OCI-LY3 (cell line): ENCODE measurements around the gene PLRG1.

Experiments
- H2AFZ ChIP-seq: fragments of 200-600, 300-600 bp; shearing (Covaris generic); 2 replicates; pipeline ENCODE4 v1.6.0; 2014; ENCODE audit warnings: antibody characterized with exemption, low read depth, low read length
- H3K27ac ChIP-seq: fragments of 200-600, 300-600 bp; sonication (generic); 2 replicates; pipeline ENCODE4 v1.5.1; 2014; ENCODE audit warnings: mild to moderate bottlenecking, low read length, moderate library complexity, mixed read lengths
- H3K27me3 ChIP-seq: fragments of 200-600, 300-600 bp; sonication (generic); 2 replicates; pipeline ENCODE4 v1.6.1; 2014; ENCODE audit warnings: low read depth, low read length, mixed read lengths
- H3K36me3 ChIP-seq: fragments of 200-600, 300-600 bp; sonication (generic); replicated peaks from 2 replicates; pipeline ENCODE3; 2014; ENCODE audit warnings: low read depth, low read length, mixed read lengths
- H3K4me1 ChIP-seq: fragments of 300-600, 200-600 bp; sonication (generic); 2 replicates; pipeline ENCODE4 v1.6.1; 2014; ENCODE audit warnings: low read length, mixed read lengths
- H3K4me2 ChIP-seq: fragments of 200-600, 300-600 bp; sonication (generic); 2 replicates; pipeline ENCODE4 v1.6.1; 2014; ENCODE audit warnings: low read length, mixed read lengths
- H3K4me3 ChIP-seq: fragments of 300-600, 200-600 bp; sonication (generic); 2 replicates; pipeline ENCODE4 v1.5.1; 2014; ENCODE audit warnings: antibody characterized with exemption, mild to moderate bottlenecking, low read length, moderate library complexity
- H3K79me2 ChIP-seq: fragments of 300-600, 200-600 bp; shearing (Covaris generic); 2 replicates; pipeline ENCODE4 v1.6.1; 2014; ENCODE audit warnings: mild to moderate bottlenecking, low read length, mixed read lengths
- H3K9ac ChIP-seq: fragments of 300-600, 200-600 bp; shearing (Covaris generic); 2 replicates; pipeline ENCODE4 v1.6.0; 2014; ENCODE audit warnings: mild to moderate bottlenecking, low read length, moderate library complexity
- H3K9me3 ChIP-seq: fragments of 200-600, 300-600 bp; shearing (Covaris generic); 2 replicates; pipeline ENCODE4 v1.6.1; 2014; ENCODE audit warnings: low read length, mixed read lengths; ENCODE audit not compliant: insufficient read depth
- H4K20me1 ChIP-seq: fragments of 200-600, 300-600 bp; sonication (generic); 2 replicates; pipeline ENCODE4 v1.6.1; 2016; ENCODE audit warnings: low read length, mixed read lengths; ENCODE audit not compliant: insufficient read depth
- EZH2phosphoT487 ChIP-seq: fragments of 200-600 bp; shearing (Covaris generic); IDR thresholded peaks from 2 replicates; pipeline ENCODE4 v1.6.1; 2018; ENCODE audit warnings: antibody characterized with exemption, mixed run types, low read depth
- TF ChIP-seq, protein P1 (sequence below): fragments of 200-600, 300-600 bp; sonication (generic); IDR thresholded peaks from 2 replicates; pipeline ENCODE4 v1.5.1; 2014; ENCODE audit warnings: antibody characterized with exemption, low read length, low read depth

The PLRG1 gene

DNA sequence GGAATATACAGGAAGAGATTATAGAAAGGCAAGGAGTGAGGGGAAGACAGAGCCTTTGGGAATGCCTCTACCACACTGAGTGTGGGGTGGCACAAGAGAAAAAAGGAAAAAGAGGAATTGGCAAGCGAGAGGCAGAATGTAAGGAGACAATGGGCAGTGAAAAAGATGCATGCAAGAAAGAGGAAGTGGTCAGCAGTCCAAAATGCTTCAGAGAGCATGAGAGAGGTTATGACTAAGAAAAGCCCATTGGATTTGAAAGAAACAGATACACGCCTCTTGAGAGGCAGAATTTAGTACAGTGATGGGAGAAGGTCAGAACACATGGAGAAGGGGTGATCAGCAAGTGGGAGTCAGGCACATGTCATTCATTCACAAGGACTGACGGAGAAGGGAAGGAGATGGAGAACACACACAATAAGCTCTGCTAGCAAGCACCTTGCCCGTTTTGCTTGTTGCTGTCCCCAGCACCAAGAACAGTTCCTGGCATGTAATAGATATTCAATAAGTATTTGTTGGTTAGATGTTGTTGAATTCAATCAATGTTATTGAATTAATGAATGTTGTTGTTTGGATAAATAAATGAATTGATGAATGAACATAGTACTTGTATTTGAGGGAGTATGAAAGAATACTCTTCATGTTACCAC is 65.0 kb downstream of the PLRG1 start:
- Histone ChIP-seq H3K36me3 (no peaks in the 10 kb centered on the region), H3K4me2 (peak overlapping the region; percentile 50), H3K4me1 (peaks cover 19% of the 10 kb centered on the region), H2AFZ (no peak overlapping the region), H3K27me3 (peaks cover 71% of the 10 kb centered on the region), H3K4me3 (peak overlapping the region; percentile 5; the same call in 1 of the 2 replicates), H3K9ac (no peak overlapping the region), H3K79me2 (no peaks in the 10 kb centered on the region), H3K9me3 (no peaks in the 10 kb centered on the region), H3K27ac (no peak overlapping the region), H4K20me1 (peaks cover 7% of the 10 kb centered on the region)
- no peak for TF ChIP-seq EZH2phosphoT487
- TF ChIP-seq, protein P1, sequence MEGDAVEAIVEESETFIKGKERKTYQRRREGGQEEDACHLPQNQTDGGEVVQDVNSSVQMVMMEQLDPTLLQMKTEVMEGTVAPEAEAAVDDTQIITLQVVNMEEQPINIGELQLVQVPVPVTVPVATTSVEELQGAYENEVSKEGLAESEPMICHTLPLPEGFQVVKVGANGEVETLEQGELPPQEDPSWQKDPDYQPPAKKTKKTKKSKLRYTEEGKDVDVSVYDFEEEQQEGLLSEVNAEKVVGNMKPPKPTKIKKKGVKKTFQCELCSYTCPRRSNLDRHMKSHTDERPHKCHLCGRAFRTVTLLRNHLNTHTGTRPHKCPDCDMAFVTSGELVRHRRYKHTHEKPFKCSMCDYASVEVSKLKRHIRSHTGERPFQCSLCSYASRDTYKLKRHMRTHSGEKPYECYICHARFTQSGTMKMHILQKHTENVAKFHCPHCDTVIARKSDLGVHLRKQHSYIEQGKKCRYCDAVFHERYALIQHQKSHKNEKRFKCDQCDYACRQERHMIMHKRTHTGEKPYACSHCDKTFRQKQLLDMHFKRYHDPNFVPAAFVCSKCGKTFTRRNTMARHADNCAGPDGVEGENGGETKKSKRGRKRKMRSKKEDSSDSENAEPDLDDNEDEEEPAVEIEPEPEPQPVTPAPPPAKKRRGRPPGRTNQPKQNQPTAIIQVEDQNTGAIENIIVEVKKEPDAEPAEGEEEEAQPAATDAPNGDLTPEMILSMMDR, result no peak
